ENCODE results near the gene KCNAB1. TPM values are rescaled to one million over a fixed set of nuclear protein-coding genes. Genes with fewer than 3 reads are reported as not detected.
"Not testable (repeated sequence)": the region's sequence is repeated elsewhere in the genome, so short reads cannot be mapped to it uniquely, and the experiment has no call there.

The KCNAB1 gene
- total and polyA plus RNA-seq, 8 donors = 0.76 to 4.9 (median 3.2) TPM

- Histone ChIP-seq H3K4me1 (no peaks in the 10 kb centered on the region), H3K9me3 (no peaks in the 10 kb centered on the region), H3K27ac (no peak overlapping the region), H3K36me3 (no peaks in the 10 kb centered on the region), H3K27me3 (no peaks in the 10 kb centered on the region), H3K4me3 (no peak overlapping the region)
- no peak for DNase-seq
- 83 to 87% methylated on average over 3 of the region's 3 CpGs for WGBS, 2 donors
- intact Hi-C loops (cut with DNase I) = no loop called here
- FAIRE-seq = no peak
- ATAC-seq = no peak
- no peak for TF ChIP-seq CTCF (IDR thresholded peaks at IDR 0.05)
Observed at GRCh38 chr3:156215751-156216150, 95.4 kb downstream of the KCNAB1 start.

GRCh38 chr3:156216216-156216615, 95.8 kb downstream of the KCNAB1 start:
- ATAC-seq (no peak), FAIRE-seq (no peak), DNase-seq (no peak)
- intact Hi-C loops (cut with DNase I) = no loop called here
- no peaks in the 10 kb centered on the region for H3K4me1 ChIP-seq
- WGBS, 2 donors = 82 to 83% methylated on average over 2 of the region's 2 CpGs
- H3K27me3 ChIP-seq = no peaks in the 10 kb centered on the region
- no peaks in the 10 kb centered on the region for H3K36me3 ChIP-seq
- no peaks in the 10 kb centered on the region for H3K9me3 ChIP-seq
- TF ChIP-seq CTCF (IDR thresholded peaks at IDR 0.05) = no peak
- no peak overlapping the region for H3K4me3 ChIP-seq
- no peak overlapping the region for H3K27ac ChIP-seq

- no peak overlapping the region for H3K27ac ChIP-seq
- no peaks in the 10 kb centered on the region for H3K27me3 ChIP-seq
- H3K4me1 ChIP-seq = no peaks in the 10 kb centered on the region
- FAIRE-seq (no peak), DNase-seq (no peak), ATAC-seq (peak in 2 of 4 donors; percentile 51 to 70)
- H3K36me3 ChIP-seq = no peaks in the 10 kb centered on the region
- TF ChIP-seq CTCF (IDR thresholded peaks at IDR 0.05) = no peak
- no peak overlapping the region for H3K4me3 ChIP-seq
- no peaks in the 10 kb centered on the region for H3K9me3 ChIP-seq
- intact Hi-C loops (cut with DNase I) = no loop called here
- 13 to 19% methylated on average over 3 of the region's 3 CpGs for WGBS, 2 donors
Observed at GRCh38 chr3:156216852-156217251, 96.5 kb downstream of the KCNAB1 start.

DNA sequence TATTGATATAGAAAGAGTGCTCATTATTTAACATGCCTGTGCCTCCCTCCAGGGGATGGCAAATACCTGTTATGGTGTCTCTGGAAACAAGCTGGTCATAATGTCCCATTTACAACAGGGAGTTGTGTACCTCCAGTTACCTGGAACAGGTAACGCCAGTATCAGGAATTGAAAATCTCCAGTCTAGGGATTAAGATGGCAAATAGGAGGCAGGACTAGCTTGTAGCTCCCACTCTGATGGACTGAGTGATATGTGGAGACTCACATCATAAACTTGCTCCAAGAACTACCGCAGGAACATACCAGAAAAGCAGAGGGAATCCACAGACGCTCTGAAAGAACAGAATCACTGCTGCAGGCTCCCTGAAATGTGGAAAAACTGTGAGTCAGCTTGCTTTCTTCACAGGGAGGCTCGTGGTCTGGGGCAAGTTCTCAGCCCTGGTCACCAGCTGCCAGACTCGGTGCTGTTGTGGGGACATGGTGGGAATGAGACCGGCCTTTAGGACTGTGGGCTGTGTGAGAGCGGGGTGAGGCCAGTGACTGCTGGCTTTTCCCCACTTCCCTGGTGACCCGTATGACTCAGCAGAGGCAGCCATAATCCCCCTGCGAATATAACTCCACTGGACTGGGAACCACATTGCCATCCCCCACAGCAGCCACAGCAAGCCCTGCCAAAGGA, 97.4 kb downstream of the KCNAB1 start:
- ATAC-seq (no peak), DNase-seq (no peak), FAIRE-seq (no peak)
- Histone ChIP-seq H3K27me3 (no peaks in the 10 kb centered on the region), H3K9me3 (no peaks in the 10 kb centered on the region), H3K36me3 (no peaks in the 10 kb centered on the region), H3K4me3 (no peak overlapping the region), H3K27ac (no peak overlapping the region), H3K4me1 (no peaks in the 10 kb centered on the region)
- intact Hi-C loops (cut with DNase I) = no loop called here
- TF ChIP-seq CTCF (IDR thresholded peaks at IDR 0.05) = no peak
- WGBS, 2 donors = 76 to 83% methylated on average over 9 of the region's 9 CpGs

- Histone ChIP-seq H3K9me3 (no peaks in the 10 kb centered on the region), H3K27me3 (no peaks in the 10 kb centered on the region), H3K27ac (no peak overlapping the region), H3K4me1 (no peaks in the 10 kb centered on the region), H3K4me3 (no peak overlapping the region), H3K36me3 (no peaks in the 10 kb centered on the region)
- no peak for TF ChIP-seq CTCF (IDR thresholded peaks at IDR 0.05)
- intact Hi-C loops (cut with DNase I) = no loop called here
- no peak for DNase-seq
- WGBS, 2 donors = 62 to 77% methylated on average over 3 of the region's 3 CpGs
- no peak for FAIRE-seq
- ATAC-seq = no peak
Observed at GRCh38 chr3:156218353-156218744, 98.0 kb downstream of the KCNAB1 start.

DNA sequence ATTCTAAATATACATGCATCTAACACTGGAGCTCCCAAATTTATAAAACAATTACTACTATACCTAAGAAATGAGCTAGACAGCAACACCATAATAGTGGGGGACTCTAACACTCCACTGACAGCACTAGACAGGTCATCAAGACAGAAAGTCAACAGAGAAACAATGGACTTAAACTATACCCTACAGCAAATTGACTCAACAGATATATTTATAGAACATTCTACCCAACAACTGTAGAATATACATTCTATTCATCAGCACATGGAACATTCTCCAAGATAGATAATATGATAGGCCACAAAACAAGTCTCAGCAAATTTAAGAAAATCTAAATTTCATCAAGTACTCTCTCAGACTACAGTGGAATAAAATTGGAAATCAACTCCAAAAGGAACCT, 102.0 kb downstream of the KCNAB1 start:
- DNase-seq; H3K9me3 ChIP-seq; H3K4me3 ChIP-seq; H3K4me1 ChIP-seq; FAIRE-seq; intact Hi-C loops (cut with DNase I); H3K36me3 ChIP-seq; ATAC-seq; H3K27ac ChIP-seq; H3K27me3 ChIP-seq: not testable (repeated sequence)

DNA sequence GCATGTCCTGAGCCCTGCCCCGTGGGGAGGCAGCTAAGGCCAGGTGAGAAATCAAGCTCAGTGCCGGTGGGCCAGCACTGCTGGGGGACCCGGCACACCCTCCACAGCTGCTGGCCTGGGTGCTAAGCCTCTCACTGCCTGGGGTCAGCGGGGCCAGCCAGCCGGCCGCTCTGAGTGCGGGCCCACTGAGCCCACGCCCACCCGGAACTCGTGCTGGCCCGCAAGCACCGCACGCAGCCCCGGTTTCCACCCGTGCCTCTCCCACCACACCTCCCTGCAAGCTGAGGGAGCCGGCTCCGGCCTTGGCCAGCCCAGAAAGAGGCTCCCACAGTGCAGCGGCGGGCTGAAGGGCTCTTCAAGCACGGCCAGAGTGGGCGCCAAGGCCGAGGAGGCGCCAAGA, 103.7 kb downstream of the KCNAB1 start:
- H3K4me3 ChIP-seq; FAIRE-seq; intact Hi-C loops (cut with DNase I); H3K9me3 ChIP-seq; H3K27ac ChIP-seq; H3K27me3 ChIP-seq; H3K4me1 ChIP-seq; ATAC-seq; H3K36me3 ChIP-seq: not testable (repeated sequence)
- DNase-seq = peak in 1 of 6 donors; percentile 45
- whole genome bisulfite sequencing, 2 donors = 88 to 90% methylated on average over 22 to 23 of the region's 23 CpGs

Data from pancreas (tissue), 10 donors.